GM20000 (cell line): Measurements from ENCODE around the gene CENPV.
"Not testable (repeated sequence)": the region's sequence is repeated elsewhere in the genome, so short reads cannot be mapped to it uniquely, and the experiment has no call there.

Experiments used
- DNase-seq: peaks from one replicate; pipeline ENCODE4 v3.0.0; 2012; ENCODE audit warnings: low spot score
- TF ChIP-seq, protein P1 (sequence below): IDR thresholded peaks from 2 replicates; pipeline ENCODE4 v1.5.1; 2012; ENCODE audit warnings: mild to moderate bottlenecking, control low read depth; ENCODE audit errors: extremely low read depth, missing control alignments

CENPV gene

DNA sequence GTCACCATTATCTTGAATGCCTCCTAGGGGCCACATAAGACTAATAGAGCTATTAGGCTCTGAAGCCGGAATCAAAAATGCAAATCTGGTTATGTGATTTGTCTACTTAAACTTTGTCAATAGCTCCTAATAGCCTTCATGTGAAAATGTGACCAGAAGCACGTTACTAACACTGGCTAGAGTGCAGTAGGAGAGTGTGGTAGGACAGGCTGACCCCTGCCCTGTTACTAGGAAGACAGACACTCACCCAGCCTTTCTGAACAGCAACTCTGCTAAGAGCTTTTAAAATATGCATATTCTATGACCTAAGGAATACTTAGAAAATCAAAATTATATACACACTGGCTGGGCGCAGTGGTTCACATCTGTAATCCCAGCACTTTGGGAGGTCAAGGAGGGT is 26.3 kb downstream of the CENPV start:
- DNase-seq: no peak
- TF ChIP-seq, protein P1, sequence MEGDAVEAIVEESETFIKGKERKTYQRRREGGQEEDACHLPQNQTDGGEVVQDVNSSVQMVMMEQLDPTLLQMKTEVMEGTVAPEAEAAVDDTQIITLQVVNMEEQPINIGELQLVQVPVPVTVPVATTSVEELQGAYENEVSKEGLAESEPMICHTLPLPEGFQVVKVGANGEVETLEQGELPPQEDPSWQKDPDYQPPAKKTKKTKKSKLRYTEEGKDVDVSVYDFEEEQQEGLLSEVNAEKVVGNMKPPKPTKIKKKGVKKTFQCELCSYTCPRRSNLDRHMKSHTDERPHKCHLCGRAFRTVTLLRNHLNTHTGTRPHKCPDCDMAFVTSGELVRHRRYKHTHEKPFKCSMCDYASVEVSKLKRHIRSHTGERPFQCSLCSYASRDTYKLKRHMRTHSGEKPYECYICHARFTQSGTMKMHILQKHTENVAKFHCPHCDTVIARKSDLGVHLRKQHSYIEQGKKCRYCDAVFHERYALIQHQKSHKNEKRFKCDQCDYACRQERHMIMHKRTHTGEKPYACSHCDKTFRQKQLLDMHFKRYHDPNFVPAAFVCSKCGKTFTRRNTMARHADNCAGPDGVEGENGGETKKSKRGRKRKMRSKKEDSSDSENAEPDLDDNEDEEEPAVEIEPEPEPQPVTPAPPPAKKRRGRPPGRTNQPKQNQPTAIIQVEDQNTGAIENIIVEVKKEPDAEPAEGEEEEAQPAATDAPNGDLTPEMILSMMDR: no peak

DNA sequence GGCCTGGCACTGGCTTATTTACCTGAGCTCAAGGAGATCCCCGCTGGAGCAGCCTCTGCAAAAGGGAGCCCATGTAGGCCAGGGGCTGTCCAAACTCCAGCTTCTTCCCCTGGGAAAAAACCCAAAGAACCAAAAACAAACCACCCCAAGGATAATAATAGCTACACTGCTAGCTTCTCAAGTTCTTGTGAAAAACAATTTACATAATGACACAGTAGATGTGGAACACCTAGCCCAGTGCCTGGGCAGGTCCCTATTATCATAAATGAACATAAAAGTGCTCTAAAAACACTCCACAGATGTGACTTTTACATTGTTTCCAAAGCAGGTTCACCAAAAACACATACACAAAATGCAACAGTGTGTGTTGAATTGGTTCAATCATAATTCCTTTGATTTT is 27.3 kb downstream of the CENPV start:
- TF ChIP-seq, protein P1: no peak
- no peak for DNase-seq

DNA sequence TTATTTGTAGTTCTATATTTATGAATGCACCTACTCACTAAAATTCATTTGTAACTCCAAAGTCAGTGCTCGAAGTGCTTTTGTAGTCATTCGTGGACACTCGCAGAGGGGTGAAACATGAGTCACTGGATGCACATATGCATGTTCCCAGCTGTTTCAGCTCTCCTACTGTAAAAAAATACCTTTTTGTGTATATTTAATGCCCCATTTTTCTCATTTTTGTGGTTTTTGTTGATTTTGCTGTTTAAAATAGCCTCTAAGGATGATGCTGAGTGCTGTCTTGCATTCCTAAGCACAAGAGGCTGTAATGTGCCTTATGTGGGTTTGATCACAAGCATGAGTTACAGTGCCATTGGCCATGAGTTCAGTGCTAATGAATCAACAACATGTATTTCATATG is 30.6 kb downstream of the CENPV start:
- TF ChIP-seq, protein P1: no peak
- DNase-seq: no peak

DNA sequence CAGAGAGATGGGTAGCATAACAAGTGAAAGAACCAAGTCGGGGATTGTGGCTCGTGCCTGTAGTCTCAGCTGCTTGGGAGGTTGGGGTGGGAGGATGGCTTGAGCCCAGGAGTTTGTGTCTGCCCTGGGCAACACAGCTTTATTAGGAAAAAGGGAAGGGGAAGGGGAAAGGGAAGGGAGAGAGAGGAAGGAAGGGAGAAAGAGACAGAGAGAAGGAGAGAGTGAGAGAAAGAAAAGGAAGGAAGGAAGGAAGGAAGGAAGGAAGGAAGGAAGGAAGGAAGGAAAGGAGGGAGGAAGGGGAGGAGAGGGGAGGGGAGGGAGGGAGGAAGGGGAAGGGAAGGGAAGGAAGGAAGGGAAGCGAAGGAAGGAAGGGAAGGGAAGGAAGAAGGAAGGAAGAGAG is 33.3 kb downstream of the CENPV start:
- no peak for DNase-seq
- TF ChIP-seq, protein P1: no peak

DNA sequence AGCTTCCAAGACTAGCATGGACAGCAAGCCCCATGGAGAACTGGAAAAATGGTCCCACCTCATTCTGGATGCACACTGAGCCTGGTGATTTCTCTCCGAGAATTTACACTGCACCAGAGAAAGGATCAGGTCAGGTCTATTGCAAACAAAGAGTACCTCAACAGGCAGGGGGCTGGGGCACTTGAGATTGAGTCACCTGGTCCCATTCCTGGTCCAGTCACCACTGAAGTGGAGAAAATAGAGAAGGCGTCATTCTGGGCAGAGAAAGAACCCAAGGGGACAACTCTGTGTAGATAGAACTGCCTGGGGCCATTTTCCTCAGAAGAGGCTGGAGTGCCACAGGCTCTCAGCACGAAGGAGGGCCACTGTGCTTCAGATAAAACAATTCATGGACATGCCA is 38.4 kb downstream of the CENPV start:
- no peak for DNase-seq
- TF ChIP-seq, protein P1: no peak

DNA sequence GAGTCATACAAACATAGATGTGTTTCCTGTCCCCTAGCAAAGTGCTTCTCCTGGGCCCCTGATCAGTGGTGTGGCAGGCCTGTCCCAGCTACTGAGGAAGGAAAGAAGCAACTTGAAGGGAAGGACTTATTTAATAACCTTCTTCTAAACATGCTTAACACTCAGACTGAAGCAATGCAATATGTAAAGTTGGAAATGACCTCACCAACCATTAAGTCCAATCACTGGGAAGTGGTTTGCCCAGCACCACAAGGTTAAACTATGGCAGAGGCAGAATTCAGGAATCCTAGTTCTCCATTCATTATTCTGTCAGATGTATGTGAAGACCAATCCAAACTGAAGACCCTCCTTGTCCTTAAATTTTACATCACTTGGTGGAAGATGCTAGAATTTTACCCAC is 39.1 kb downstream of the CENPV start:
- no peak for DNase-seq
- TF ChIP-seq, protein P1: no peak

DNA sequence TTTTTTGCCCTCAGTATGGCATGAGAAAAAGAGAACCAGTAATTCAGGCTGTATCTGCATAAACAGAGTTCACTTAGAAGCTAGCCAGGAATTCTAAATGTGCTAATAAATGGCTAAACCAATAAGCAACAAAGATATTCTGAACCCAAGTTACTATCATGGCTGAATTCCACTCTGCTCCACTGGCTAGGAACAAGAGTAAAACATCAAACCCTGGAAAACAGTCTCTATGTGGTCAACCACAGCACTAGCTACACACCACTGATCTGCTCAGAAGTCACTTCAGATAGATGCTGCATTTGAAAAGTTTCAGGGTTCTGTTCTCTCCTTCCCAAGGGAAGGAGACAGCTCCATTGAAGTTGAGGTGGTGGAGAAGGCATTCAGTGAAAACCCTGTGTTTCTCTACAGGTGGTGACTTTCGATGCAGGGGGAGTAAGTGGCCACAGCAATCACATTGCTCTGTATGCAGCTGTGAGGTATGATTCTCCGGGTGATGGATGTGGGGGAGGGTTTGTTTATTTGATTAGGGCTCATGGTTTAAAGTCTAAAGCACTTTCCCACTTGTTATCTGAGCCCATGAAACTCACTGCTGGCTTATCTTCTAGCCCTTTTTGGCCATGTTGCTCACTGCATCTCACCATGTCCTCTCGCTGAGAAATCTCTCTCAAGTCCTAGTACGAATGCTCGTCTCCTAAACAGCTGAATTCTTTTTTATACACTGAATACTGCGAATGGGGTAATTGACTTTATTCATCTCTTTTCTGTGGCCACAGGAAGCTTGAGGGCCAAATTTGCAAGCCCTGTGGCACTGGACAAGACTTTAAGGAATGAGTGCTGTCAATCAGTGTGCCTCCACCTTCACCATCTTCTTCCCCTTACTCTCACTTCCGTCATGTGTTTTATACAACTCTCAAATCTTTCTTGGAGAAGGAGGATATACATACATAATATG is 39.9 kb downstream of the CENPV start:
- TF ChIP-seq, protein P1: no peak
- peak; percentile 42 for DNase-seq

DNA sequence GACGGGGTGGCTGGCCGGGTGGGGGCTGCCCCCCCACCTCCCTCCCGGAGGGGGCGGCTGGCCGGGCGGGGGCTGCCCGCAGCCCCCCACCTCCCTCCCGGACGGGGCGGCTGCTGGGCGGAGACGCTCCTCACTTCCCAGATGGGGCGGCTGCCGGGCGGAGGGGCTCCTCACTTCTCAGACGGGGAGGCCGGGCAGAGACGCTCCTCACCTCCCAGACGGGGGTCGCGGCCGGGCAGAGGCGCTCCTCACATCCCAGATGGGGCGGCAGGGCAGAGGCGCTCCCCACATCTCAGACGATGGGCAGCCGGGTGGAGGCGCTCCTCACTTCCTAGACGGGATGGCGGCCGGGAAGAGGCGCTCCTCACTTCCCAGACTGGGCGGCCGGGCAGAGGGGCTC is 41.2 kb downstream of the CENPV start:
- DNase-seq: not testable (repeated sequence)
